ENCODE measurements around the gene HNRNPCL4.
"Not testable (repeated sequence)": the region's sequence is repeated elsewhere in the genome, so short reads cannot be mapped to it uniquely, and the experiment has no call there.

DNA sequence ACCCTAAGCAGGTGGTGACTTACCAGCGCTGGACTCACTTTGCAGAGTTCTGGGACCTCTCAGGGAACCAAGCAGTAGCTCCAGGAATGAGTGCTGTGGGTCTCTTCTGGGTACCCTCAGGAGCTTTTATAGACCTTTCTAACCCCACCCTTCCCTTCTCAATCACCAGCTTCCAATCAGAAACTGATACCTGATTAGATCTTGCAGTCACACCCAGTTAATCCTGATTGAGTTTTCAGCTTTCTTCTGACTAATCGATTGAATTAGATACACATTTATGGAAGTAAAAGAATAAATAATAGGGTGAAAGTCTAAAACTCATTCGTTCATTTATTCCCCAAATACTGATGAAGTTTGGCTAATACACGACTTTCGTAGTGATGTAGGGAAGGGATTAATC lies 35.9 kb upstream of the HNRNPCL4 start, which contains the start of gene PRAMEF13:
- TF ChIP-seq RXRB (CRISPR knock-in tag; IDR thresholded peaks at IDR 0.05; ENCODE audit: borderline replicate concordance); SIN3B (IDR thresholded peaks at IDR 0.05; ENCODE audit: low read length); ZNF263 (CRISPR knock-in tag; IDR thresholded peaks at IDR 0.05); NFYB (CRISPR knock-in tag; IDR thresholded peaks at IDR 0.05): not testable (repeated sequence)
- TF ChIP-seq, protein P1, sequence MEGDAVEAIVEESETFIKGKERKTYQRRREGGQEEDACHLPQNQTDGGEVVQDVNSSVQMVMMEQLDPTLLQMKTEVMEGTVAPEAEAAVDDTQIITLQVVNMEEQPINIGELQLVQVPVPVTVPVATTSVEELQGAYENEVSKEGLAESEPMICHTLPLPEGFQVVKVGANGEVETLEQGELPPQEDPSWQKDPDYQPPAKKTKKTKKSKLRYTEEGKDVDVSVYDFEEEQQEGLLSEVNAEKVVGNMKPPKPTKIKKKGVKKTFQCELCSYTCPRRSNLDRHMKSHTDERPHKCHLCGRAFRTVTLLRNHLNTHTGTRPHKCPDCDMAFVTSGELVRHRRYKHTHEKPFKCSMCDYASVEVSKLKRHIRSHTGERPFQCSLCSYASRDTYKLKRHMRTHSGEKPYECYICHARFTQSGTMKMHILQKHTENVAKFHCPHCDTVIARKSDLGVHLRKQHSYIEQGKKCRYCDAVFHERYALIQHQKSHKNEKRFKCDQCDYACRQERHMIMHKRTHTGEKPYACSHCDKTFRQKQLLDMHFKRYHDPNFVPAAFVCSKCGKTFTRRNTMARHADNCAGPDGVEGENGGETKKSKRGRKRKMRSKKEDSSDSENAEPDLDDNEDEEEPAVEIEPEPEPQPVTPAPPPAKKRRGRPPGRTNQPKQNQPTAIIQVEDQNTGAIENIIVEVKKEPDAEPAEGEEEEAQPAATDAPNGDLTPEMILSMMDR (CRISPR knock-in tag; IDR thresholded peaks at IDR 0.05): not testable (repeated sequence)
- TF ChIP-seq, protein P2, sequence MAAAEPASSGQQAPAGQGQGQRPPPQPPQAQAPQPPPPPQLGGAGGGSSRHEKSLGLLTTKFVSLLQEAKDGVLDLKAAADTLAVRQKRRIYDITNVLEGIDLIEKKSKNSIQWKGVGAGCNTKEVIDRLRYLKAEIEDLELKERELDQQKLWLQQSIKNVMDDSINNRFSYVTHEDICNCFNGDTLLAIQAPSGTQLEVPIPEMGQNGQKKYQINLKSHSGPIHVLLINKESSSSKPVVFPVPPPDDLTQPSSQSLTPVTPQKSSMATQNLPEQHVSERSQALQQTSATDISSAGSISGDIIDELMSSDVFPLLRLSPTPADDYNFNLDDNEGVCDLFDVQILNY (CRISPR knock-in tag; conservative IDR thresholded peaks at IDR 0.05): not testable (repeated sequence)
